ENCODE results near the gene WHRN.

GRCh38 chr9:114412048-114412683 lies 93.1 kb downstream of the WHRN start:
- TF ChIP-seq CTCF (IDR thresholded peaks at IDR 0.05): no peak
- TF ChIP-seq POLR2A (IDR thresholded peaks at IDR 0.05): no peak

All from tibial nerve (tissue), 3 donors.